ENCODE data around the gene ARL15.

ARL15 gene

DNA sequence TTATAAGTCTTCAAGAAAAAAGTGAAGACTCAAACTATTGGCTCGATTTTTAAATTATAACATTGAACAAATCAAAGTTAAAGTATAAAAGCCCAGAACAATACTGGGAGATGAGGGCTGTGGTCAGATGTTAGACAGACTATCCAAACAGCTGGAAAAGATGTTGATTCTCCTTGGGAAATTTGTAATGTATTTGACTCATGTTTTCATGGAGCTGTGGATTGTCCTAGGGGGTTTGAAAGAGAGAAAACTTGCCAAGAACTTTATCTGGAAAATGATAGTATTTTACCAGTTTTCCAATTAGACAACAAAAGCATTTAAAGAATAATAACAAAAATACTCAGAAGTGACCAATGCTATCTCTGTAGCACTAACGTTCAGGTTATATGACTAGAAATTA lies 339.2 kb downstream of the ARL15 start:
- DNase-seq, result no peak

DNA sequence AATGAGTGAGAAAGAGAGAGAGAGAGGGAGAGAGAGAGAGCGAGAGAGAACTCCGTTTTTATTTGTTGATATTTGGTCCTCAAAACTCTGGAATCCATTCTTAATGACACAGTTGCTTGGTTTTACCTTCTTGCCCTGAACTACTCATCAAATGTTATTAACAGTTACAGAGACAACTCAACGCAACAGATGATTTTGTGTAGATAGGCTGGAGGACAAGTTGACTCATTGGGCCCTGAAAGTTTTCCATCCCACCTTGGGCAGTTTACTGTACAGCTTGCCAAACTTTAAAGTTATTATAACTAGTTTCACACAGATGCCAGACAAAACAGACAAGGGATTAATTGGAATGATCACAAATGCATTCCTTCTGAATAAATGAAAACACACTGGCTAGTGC lies 339.9 kb downstream of the ARL15 start:
- no peak for DNase-seq

DNA sequence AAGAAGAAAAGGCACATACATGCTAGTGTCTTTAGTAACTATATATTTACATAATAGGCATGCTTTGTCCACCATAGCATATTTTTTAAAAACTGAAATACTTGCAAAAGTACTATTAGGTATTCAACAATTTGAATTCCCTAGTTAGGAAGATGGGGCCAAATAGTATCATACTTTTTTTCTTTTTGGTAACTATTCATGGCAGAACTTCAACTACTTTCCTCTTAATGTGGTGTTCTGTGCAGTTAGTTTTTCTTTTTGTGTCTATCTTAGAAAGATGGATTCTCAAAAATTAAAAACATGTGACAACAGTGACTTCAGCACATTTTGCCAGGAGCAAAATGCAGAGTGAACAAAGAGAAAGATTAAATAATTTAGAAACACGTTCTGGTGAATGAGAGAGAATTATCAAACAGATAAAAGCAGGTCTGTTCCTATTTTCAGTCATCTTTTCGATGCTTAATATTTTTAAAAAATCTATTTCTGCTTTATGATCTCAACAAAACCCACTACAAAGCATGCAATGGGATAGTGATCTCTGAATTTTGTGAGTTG lies 341.1 kb downstream of the ARL15 start:
- DNase-seq, result no peak

DNA sequence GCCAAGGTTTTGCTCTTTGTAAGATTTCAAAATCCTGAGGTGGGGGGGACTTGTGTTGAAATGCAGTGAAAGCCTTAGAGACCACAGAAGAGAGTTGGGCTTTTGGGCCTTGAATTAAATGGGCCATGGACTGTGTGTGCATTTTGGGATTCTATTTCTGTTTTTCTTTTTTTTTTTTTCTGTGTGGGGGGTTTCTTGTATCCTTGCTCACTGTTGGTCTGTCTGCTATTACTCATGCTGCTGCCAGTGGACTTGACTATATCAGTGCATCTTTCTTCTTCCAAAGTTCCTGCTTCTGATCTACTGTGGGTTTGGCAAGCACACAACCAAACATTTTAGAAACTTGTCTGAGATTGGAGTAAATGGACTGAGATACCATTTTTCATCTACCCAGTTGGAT lies 344.9 kb downstream of the ARL15 start:
- no peak for DNase-seq

DNA sequence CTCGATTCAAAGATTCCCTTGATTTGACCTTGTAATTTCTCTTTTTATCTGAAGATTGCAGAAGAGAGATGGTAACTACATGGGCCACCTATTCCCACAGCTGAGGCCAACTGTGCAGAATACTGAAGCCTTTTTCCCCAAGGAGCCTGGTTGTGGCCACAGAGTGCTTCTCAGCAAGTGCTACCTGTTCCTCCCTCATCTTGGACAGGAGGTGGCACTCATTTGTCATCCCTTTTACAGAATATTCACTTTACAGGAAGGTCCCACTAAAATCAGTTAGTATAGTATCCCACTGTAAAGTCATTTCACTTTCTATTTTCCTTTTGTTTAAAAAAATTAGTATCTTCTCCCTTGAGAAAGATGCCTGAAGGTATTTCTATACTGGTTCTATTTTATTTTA lies 346.4 kb downstream of the ARL15 start:
- no peak for DNase-seq

DNA sequence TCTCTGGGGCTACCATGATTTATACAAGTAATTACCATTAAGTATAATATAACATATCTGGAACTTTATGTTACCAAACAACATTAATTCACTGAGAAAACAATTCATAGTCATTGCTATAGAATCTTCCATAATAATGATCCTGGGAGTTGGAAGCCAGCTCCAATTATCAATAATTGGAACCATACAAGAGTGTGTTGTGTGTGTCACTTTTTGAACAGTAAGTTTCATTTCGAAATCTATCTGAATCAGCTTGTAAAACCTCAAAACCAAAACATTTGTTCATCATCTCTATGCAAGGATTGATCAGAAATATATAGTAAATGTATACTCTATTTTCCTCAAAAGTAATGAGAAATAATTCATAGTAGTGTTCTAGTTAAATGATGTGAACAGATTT lies 348.1 kb downstream of the ARL15 start:
- DNase-seq, result no peak

DNA sequence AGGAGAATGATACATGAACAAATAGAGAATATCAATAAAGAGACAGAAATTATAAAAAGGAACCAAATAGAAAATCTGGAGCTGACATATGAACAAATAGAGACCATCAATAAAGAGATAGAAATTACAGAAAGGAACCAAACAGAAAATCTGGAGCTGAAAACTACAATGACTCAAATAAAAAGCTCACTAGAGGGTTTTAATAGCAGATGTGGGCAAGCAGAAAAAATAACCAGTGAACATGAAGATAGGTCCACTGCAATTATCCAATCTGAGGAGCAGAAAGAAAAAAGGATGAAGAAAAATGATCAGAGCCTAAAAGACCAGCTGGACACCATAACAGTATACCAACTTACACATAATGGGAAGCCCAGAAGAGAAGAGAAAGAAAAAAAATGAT lies 353.7 kb downstream of the ARL15 start:
- DNase-seq, result no peak

DNA sequence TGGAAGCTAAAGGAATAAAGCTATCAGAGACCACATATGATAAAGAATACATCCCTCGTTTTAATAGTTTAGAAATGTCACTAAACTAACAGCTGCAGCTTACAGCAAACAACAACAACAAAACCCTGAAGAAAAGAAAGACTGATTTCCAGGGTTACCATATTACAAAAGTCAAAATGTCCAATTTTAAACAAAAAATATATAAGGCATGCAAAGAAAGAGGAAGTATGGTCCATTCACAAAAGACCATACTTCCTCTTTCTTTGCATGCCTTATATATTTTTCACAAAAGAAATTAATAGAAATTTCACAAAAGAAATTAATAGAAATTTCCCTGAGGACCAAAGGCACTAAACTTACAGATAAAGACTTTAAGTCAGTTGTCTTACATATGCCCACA lies 354.2 kb downstream of the ARL15 start:
- no peak for DNase-seq

DNA sequence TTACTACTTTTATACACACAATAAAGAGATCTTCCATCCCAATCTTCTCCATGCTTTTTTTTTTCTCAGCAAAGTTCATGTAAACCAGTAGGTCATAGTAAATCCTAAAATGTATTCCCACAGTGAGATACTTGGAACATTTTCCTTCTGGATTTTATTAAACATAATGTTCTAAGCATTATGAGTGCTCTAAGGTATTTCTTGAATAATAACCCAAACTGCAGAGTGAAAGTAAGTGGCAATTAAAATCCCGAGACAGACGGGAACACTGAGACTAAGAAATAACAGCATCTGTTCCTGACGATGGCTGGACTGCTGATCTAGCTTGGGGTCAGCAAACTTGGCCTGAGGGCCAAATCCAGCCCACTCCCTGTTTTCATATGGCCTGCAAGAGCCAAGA lies 359.8 kb downstream of the ARL15 start:
- DNase-seq, result no peak

DNA sequence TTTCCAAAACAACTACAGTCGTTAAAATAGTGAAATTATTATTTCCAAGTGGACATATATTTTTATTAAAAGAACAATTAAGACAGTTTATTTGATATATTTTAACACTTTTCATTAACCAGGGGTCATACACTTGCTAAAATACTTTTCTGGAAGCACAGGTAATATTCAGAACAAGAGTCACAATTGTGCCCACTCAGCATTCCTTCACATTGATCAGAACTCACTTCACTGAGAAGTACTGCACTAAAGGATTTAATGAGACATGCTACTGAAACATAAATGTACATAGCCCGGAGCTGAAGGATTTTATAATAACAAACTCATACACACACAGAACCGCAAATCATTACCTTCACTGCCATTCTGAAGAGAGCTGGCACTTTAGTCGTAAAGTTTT lies 361.8 kb downstream of the ARL15 start:
- no peak for DNase-seq

DNA sequence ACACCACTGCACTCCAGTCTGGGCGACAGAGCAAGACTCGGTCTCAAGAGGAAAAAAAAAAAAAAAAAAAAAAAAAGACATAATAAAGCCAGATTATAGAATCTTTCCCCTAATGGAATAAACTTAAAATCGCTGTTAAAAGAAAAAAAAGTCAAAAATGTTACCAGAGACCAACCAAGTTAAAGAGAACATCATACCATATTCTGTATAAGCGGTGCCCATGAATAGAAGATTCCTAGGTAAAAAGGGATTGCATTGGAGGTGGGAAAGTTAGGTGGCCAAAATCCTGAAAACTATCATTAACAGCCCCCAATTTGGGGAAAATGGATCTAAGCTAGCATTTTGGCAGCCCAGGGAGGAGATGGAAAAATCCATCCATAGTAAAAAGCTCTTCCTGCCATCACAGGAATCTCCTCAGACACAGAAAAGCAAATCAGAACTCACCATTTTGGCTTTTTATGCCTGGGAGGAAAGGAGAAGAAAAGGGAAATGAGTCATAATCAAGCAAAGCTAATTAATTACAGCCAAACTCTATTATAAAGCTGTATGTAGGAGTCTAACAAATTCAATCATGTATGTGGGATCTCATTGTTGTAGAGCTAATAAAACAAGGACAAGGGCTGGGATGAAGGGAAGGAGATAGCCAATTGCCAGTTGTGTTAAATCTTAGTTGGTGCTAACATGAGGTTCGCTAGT lies 363.8 kb downstream of the ARL15 start:
- no peak for DNase-seq

DNA sequence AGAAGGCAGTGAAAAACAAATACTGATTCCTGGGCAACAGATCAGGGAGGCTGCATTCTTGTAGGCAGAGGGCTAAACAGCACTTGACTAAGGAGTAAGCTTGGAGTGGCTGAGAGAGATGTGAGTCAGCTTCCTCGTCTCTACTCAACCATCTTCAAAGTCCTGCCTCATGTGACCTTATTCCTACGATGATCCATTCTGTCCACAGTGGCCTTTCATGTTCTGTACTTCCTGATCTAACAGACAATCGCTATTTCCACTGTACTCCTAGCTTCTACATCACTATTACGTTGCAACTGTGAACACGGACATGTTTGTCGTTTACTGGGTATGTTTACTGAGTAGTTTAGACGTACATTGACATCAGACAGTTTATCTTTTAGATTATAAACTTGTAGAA lies 365.4 kb downstream of the ARL15 start:
- DNase-seq, result no peak

DNA sequence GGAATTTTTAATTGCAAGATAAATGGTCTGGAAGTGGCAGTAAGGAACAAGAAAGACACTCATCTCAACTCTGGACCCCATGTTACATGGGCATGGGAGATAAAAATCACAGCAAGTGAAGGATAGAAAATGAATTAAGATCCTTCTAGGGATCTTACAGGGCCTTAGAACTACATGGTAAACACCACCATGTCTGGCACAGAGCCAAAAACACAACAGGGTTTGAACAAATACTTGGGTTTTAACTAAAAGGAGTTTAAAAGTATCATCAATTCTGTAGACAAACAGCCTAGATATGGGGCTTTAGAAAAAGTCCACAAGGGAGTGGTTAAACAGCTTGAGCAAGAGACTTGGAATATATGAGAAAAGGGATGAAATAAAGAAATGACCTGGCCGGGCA lies 366.4 kb downstream of the ARL15 start:
- no peak for DNase-seq

DNA sequence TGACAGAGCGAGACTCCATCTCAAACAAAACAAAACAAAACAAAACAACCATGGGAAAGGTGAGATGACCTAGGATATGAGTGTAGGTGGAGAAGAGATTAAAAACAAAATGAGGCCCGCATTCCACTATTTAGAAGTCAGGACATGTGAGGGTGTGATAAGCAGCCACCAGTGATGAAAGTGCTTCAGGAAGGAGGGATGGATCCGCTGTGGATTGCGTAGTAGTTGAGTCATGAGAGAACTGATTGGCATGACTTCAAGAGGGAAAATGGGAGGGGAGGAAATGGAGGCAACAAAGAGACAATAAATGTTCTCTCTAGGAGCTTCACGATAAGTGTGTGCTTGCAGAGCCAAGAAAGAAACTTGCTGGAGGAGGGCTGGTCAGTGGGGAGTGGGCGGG lies 367.6 kb downstream of the ARL15 start:
- DNase-seq, result no peak

DNA sequence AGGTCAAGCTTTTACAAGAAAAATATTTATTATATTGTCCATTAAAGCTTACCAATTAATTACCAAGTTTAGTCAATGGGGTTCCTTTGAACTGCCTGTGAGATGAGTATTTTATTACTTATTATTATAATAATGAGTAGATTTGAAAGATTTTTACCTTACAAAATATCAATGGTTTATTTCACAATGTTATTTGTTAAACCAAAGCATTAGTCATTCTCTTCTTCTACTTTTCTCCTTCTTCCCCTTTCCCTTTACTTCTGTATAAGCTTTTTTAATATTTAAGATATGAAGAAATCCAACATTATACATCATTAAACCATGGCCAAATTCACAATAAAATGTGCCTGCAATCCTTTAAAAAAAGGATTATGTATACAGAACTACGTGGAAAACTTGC lies 369.5 kb downstream of the ARL15 start:
- DNase-seq, result no peak

DNA sequence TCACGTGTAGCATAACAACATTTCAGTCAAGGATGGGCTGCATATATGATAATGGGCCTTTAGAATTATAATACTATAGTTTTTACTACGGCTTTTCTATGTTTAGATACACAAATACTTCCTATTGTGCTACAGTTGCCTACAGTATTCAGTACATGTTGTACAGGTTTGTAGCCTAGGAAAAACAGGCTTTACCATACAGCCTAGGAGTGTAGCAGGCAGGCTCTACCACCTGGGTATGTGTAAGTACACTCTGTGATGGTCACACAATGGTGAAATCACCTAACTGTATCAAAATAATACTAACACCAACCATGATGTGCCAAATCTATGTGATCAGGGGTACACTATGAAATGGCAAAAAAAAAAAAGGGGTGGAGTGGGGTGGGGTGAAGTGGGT lies 372.9 kb downstream of the ARL15 start:
- no peak for DNase-seq

DNA sequence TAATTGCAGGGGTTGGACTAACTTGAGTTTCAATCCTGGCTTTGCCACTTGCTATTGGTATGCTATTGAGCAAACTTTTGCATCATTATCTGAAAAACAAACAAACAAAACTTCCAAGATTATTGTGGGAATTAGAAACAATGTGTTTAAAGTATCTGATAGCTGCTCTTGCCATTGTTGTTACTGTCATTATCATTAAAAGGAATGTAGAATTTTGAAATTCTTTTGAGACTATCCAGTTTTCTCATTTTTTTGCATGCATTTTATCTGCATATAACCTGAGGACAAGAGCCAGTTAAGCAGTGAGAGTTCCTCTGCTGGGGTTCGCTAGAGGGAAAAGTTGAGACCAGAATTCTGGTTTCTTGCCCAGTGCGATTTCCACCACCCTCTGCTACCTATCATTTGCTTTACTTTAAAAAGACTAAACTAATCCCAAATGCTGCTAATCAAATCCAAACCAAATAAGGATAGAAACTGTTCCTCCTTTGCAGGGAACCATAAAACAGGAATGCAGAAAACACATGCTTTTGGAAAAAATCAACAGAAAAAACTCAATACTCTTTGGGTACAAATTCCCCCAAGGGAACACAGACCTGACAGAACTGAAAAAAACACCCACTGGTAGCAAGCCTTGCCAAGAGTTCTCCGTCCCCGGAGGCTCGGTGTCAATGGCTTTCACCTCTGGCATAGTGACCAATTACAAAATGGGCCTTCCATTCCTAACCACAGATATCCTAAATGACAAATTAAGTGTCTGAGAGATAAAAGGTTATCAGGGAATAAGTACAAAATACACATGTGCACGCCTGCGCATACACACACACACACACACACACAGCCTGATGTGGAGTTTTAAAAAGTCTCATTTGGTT lies 373.7 kb downstream of the ARL15 start:
- no peak for DNase-seq

DNA sequence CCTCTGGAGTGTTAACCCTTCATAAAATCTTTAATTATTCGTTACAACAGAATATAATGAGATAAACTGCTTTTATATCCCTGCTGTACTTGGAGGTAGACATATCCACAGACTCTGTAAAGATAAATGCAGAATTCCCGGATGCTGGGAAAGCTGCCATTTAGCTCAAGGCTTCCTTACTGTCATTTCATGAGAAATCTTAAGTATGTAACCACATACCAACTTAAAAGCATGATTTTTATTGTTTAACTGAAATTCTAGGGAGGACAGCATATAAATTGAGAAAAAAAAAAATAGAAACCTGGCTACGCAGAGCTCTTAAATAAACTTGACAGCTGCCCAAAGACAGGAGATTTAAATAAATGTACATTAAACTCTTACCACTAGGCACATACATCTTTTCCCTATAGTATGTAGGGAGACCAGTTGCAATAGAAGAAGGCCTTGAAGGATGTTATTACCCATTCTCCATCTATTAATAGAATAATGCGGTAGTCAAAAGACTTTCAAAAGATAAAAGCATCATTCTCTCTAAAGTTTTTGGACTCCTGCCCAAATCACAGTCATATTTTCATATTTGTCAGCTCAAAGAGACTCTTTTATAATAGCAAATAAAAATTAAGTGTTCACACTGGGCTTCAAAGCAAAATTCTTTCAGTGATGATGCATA lies 376.1 kb downstream of the ARL15 start:
- no peak for DNase-seq

DNA sequence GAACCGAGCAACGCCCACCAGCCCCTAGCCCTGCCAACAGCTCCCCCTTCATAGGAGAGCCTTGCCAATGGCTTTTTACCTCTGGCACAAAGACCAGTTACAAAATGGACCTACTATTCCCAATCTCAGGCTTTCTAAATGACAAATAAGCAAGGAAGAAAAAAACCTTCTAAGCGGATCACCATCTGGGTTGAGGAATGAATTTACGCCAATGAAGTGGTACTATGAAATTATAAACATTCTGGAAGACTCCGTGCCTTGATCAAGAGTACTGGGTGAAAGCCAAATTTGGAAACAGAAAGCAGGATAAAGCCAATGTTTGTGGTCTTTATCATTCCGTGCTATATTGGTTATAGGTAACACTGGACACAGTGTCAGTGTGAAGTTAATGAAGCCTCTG lies 378.0 kb downstream of the ARL15 start:
- DNase-seq, result no peak

DNA sequence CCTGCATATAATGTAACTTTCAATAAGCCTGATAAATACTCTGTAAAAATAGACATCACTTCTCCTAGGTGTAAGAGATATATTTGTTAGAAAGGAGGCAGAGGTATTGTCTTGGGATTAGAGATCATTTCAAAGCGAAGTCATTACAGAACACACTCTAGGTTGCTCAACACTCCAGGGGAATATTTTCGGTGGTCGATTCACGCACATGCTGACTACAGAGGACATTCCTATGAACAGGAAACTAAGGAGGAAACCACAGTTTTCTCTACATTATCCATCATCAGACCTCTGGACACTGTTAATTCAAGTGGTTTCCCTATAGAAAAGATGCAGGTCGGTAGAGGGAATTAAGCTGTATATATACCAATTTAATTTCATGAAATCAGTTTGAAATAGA lies 379.9 kb downstream of the ARL15 start:
- DNase-seq, result no peak

DNA sequence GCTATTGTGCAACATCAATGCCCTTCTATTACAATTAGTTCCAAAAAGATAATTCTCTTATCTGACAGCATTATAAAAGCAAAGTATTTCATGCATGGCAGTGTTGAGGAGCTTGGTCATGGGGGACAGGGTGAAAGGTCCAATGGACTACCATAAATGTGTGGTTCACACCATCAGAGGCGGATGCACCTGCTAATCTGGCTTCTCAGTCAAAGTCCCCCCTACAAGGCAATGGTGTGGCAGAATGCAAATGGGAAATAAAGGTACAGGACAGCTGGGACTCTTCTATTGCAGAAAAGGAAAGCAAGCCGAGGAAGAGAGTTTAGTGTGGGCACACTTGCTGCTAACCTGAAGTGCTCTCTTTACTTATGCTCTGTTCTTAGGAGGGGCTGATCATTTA lies 380.8 kb downstream of the ARL15 start:
- no peak for DNase-seq

DNA sequence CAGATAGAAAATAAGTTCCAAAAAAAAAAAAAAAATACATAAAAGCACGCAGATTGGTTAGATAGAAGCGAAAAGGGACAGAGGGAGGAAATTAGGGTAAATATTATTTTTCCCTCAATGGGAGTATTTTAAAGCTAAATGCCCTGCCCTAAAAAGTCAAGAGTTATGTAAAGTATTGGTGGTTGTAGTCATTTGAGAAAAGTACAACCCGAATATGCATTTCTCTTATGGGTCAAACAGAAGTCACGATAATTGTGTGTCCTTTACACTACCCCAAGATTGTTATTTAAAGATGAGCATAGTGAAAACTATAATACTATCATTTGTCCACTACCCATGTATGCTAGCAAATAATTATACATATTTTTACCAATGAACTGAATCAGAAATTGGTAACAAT lies 381.2 kb downstream of the ARL15 start:
- DNase-seq, result no peak

DNA sequence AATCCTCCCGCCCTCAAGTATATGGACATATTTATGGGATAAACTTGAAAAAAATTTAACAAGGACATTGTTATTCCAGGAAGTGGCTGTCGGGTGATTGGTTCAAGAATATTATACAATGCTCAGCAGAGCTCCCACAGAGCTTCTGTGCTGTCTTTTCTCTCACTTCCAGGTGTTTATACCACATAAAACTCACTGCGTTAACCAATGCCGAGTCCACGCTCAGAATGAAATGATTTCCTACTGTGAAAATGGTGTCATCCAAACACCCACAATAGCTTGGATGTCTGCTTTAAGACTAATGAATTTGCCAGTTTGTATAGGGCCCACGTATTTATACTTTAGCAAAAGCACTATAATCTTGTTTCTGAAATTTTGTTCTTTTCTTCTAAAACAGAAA lies 381.7 kb downstream of the ARL15 start:
- no peak for DNase-seq
